LHCN-M2 (cell line): Measurements from ENCODE around the gene PRDM15. TPM values are rescaled to one million over a fixed set of nuclear protein-coding genes. Genes with fewer than 3 reads are reported as not detected.
A peak's percentile ranks its signal among the peaks of the same experiment; 100 is the strongest.

ENCODE experiments used
- DNase-seq: peaks from one replicate; pipeline ENCODE4 v3.0.0-alpha.2; 2012; ENCODE audit warnings: low read depth
- total RNA-seq: library from RNA; depleted of rRNA; stranded (reverse); fragments of >200 nt; gene quantifications from 2 replicates; pipeline ENCODE4 v1.2.3, GENCODE V29; 2014

The PRDM15 gene
- total RNA-seq, 1 experiment from 2014 or later: 6.1 TPM

- no peak for DNase-seq
Measured at GRCh38 chr21:41825216-41825615, 53.9 kb downstream of the PRDM15 start.

GRCh38 chr21:41824466-41825207 is 54.5 kb downstream of the PRDM15 start:
- DNase-seq: no peak

- DNase-seq: no peak
Measured at GRCh38 chr21:41823906-41824305, 55.2 kb downstream of the PRDM15 start.

GRCh38 chr21:41823166-41823565 is 56.0 kb downstream of the PRDM15 start:
- no peak for DNase-seq

GRCh38 chr21:41821756-41822431 is 57.2 kb downstream of the PRDM15 start:
- no peak for DNase-seq

GRCh38 chr21:41821081-41821755 is 57.9 kb downstream of the PRDM15 start:
- DNase-seq: no peak

- DNase-seq: no peak
Measured at GRCh38 chr21:41820384-41821080, 58.6 kb downstream of the PRDM15 start.

- no peak for DNase-seq
Measured at GRCh38 chr21:41819856-41820281, 59.3 kb downstream of the PRDM15 start.

GRCh38 chr21:41819236-41819855 is 59.8 kb downstream of the PRDM15 start:
- no peak for DNase-seq

- DNase-seq: no peak
Measured at GRCh38 chr21:41817877-41818855, 61.0 kb downstream of the PRDM15 start.

GRCh38 chr21:41817228-41817627 is 61.9 kb downstream of the PRDM15 start:
- peak; percentile 48 for DNase-seq

- DNase-seq: peak; percentile 30
Measured at GRCh38 chr21:41816583-41817165, 62.5 kb downstream of the PRDM15 start.

- no peak for DNase-seq
Measured at GRCh38 chr21:41815652-41816582, 63.2 kb downstream of the PRDM15 start.

- DNase-seq: no peak
Measured at GRCh38 chr21:41813226-41813625, 65.9 kb downstream of the PRDM15 start.

- no peak for DNase-seq
Measured at GRCh38 chr21:41812679-41813078, 66.5 kb downstream of the PRDM15 start.

- DNase-seq: no peak
Measured at GRCh38 chr21:41810597-41810932, 68.6 kb downstream of the PRDM15 start.

- DNase-seq: no peak
Measured at GRCh38 chr21:41809891-41810596, 69.1 kb downstream of the PRDM15 start.

GRCh38 chr21:41808846-41809245 is 70.3 kb downstream of the PRDM15 start:
- no peak for DNase-seq
